PC-3 (cell line): Measurements from ENCODE around the gene CAMTA2. TPM values are rescaled to one million over a fixed set of nuclear protein-coding genes. Genes with fewer than 3 reads are reported as not detected.

Experiments
- ATAC-seq: fragments of 200-7000 bp; cut with Tn5 transposase; 2 replicates; pipeline ENCODE4 v1.9.1; 2020; ENCODE audit warnings: mild to moderate bottlenecking, moderate library complexity
- BruUV-seq: library from RNA; stranded (reverse); fragments of 400-500 nt; replicated peaks from 2 replicates; lab custom pipeline; 2021; lab: Mats Ljungman, UMichigan
- CTCF ChIA-PET: fragments of 300-600 bp; sonication (Branson Sonifier 250); formaldehyde crosslinking; loops from one replicate; lab custom pipeline; 2022; ENCODE audit warnings: antibody characterized with exemption; lab: Charles Lee
- POLR2A ChIA-PET: fragments of 300-600 bp; sonication (Branson Sonifier 250); formaldehyde crosslinking; loops from one replicate; lab custom pipeline; 2022; ENCODE audit warnings: antibody characterized with exemption; ENCODE audit not compliant: unreplicated experiment; lab: Charles Lee
- DNase-seq: peaks from one replicate; pipeline ENCODE4 v3.0.0-alpha.2; 2015
- H2AFZ ChIP-seq: fragments of 300-600 bp; sonication (generic); 2 replicates; pipeline ENCODE4 v1.6.0; 2016; ENCODE audit warnings: antibody characterized with exemption, low read length
- H3F3A ChIP-seq: fragments of 300-600 bp; sonication (generic); one replicate; pipeline ENCODE4 v1.6.0; 2017; ENCODE audit warnings: antibody characterized with exemption, low read length, control low read depth, mild to moderate bottlenecking; ENCODE audit not compliant: unreplicated experiment
- H3K27ac ChIP-seq: fragments of 300-600 bp; sonication (generic); 2 replicates; pipeline ENCODE4 v1.5.1; 2016; ENCODE audit warnings: mild to moderate bottlenecking, low read length
- H3K27me3 ChIP-seq: fragments of 300-600 bp; sonication (generic); 2 replicates; pipeline ENCODE4 v1.6.1; 2016; ENCODE audit warnings: low read length, mixed read lengths
- H3K36me3 ChIP-seq: fragments of 300-600 bp; sonication (generic); 2 replicates; pipeline ENCODE4 v1.6.1; 2016; ENCODE audit warnings: low read depth, mixed run types, low read length, mixed read lengths
- H3K4me1 ChIP-seq: fragments of 300-600 bp; sonication (generic); 2 replicates; pipeline ENCODE4 v1.5.1; 2016; ENCODE audit warnings: low read length; ENCODE audit not compliant: insufficient read depth
- H3K4me2 ChIP-seq: fragments of 300-600 bp; sonication (generic); 2 replicates; pipeline ENCODE4 v1.6.0; 2016; ENCODE audit warnings: low read length
- H3K4me3 ChIP-seq: fragments of 300-600 bp; sonication (generic); 2 replicates; pipeline ENCODE4 v1.5.1; 2016; ENCODE audit warnings: mild to moderate bottlenecking, low read length, mixed read lengths
- H3K79me2 ChIP-seq: fragments of 300-600 bp; sonication (generic); 2 replicates; pipeline ENCODE4 v1.6.1; 2017; ENCODE audit warnings: low read length, mixed read lengths
- H3K9ac ChIP-seq: fragments of 300-600 bp; sonication (generic); 2 replicates; pipeline ENCODE4 v1.6.0; 2016; ENCODE audit warnings: mild to moderate bottlenecking, low read length
- H3K9me2 ChIP-seq: fragments of 300-600 bp; sonication (generic); replicated peaks from 2 replicates; pipeline ENCODE4 v1.6.1; 2016; ENCODE audit warnings: mixed run types, low read length, mixed read lengths
- H3K9me3 ChIP-seq: fragments of 300-600 bp; sonication (generic); 2 replicates; pipeline ENCODE4 v1.6.1; 2016; ENCODE audit warnings: low read length, mixed read lengths
- H4K20me1 ChIP-seq: fragments of 300-600 bp; sonication (generic); 2 replicates; pipeline ENCODE4 v1.6.1; 2016; ENCODE audit warnings: low read length, mixed read lengths
- CTCF ChIP-seq: fragments of 300-600 bp; sonication (generic); conservative IDR thresholded peaks from 2 replicates; pipeline ENCODE4 v1.5.1; 2017; ENCODE audit warnings: antibody characterized with exemption, low read depth, mild to moderate bottlenecking, low read length
- EZH2 ChIP-seq: fragments of 300-600 bp; sonication (generic); IDR thresholded peaks from one replicate; pipeline ENCODE4 v1.6.1; 2017; ENCODE audit warnings: antibody characterized with exemption, mild to moderate bottlenecking, low read length; ENCODE audit not compliant: unreplicated experiment
- EZH2phosphoT487 ChIP-seq: fragments of 300-600 bp; sonication (generic); IDR thresholded peaks from 2 replicates; pipeline ENCODE4 v1.6.1; 2018; ENCODE audit warnings: mild to moderate bottlenecking, antibody characterized with exemption, low read length, borderline replicate concordance
- intact Hi-C: fragments of 100-400 bp; cut with micrococcal nuclease; formaldehyde crosslinking; loops from 2 replicates; pipeline ENCODE4 v1.9.0; 2023
- total RNA-seq: library from RNA; depleted of rRNA; stranded (reverse); fragments of >200 nt; gene quantifications from 2 replicates; pipeline ENCODE4 v1.2.3, GENCODE V29; 2014

The CAMTA2 gene
- total RNA-seq, 1 experiment from 2014 or later = 6.2 TPM

GRCh38 chr17:4982305-4982704 is 5.2 kb downstream of the CAMTA2 start:
- ChIA-PET POLR2A (no interaction called here), CTCF (no interaction called here)
- Histone ChIP-seq H3K4me3 (no peak overlapping the region), H3F3A (no peaks in the 10 kb centered on the region), H3K4me2 (no peak overlapping the region), H2AFZ (no peak overlapping the region), H3K27ac (no peak overlapping the region), H3K4me1 (peaks cover 9% of the 10 kb centered on the region; the same call in 1 of the 2 replicates), H3K9me2 (no peaks in the 10 kb centered on the region), H3K79me2 (peaks cover 7% of the 10 kb centered on the region; the same call in 1 of the 2 replicates), H4K20me1 (no peaks in the 10 kb centered on the region), H3K9ac (no peak overlapping the region), H3K9me3 (no peaks in the 10 kb centered on the region), H3K27me3 (no peaks in the 10 kb centered on the region), H3K36me3 (peaks cover 3% of the 10 kb centered on the region)
- no peak for ATAC-seq
- TF ChIP-seq CTCF (no peak), EZH2phosphoT487 (no peak), EZH2 (no peak)
- no TSS peak for BruUV-seq
- no peak for DNase-seq
- intact Hi-C loops = no loop called here

- peak; percentile 37; the same call in 1 of the 2 replicates for ATAC-seq
- peak; percentile 71 for TF ChIP-seq CTCF
- TF ChIP-seq EZH2phosphoT487 = no peak
- Histone ChIP-seq H3K4me2 (no peak overlapping the region), H3K36me3 (peaks cover 3% of the 10 kb centered on the region), H3K4me3 (no peak overlapping the region), H3K4me1 (no peaks in the 10 kb centered on the region), H3K9me3 (no peaks in the 10 kb centered on the region), H3K9me2 (no peaks in the 10 kb centered on the region), H3K9ac (no peak overlapping the region), H3K79me2 (peaks cover under 1% of the 10 kb centered on the region; the same call in 1 of the 2 replicates), H4K20me1 (no peaks in the 10 kb centered on the region), H3K27ac (no peak overlapping the region), H3K27me3 (no peaks in the 10 kb centered on the region), H2AFZ (no peak overlapping the region), H3F3A (no peaks in the 10 kb centered on the region)
- ChIA-PET CTCF (interaction anchor here (0.6 kb wide), 1 partner anchor 83 kb away, joined by 4 read pairs; no protein-coding TSS in a partner anchor), POLR2A (no interaction called here)
- intact Hi-C loops = loop anchor here (1.0 kb wide), 1 partner anchor 82 kb away; no protein-coding TSS in a partner anchor
- DNase-seq = peak; percentile 65
- no TSS peak for BruUV-seq
These were observed 6.7 kb downstream of the CAMTA2 start for GRCh38 chr17:4980644-4981216.

- Histone ChIP-seq H3F3A (no peaks in the 10 kb centered on the region), H3K9ac (no peak overlapping the region), H3K36me3 (peaks cover 3% of the 10 kb centered on the region), H2AFZ (no peak overlapping the region), H3K9me2 (no peaks in the 10 kb centered on the region), H3K79me2 (no peaks in the 10 kb centered on the region), H3K27ac (no peak overlapping the region), H3K9me3 (no peaks in the 10 kb centered on the region), H3K4me1 (no peaks in the 10 kb centered on the region), H3K27me3 (no peaks in the 10 kb centered on the region), H4K20me1 (no peaks in the 10 kb centered on the region), H3K4me2 (no peak overlapping the region), H3K4me3 (no peak overlapping the region)
- DNase-seq (no peak), ATAC-seq (no peak)
- CTCF ChIA-PET = no interaction called here
- TF ChIP-seq EZH2 = no peak
- TF ChIP-seq CTCF = no peak
- TF ChIP-seq EZH2phosphoT487 = no peak
- intact Hi-C loops = no loop called here
- BruUV-seq = no TSS peak
- POLR2A ChIA-PET = no interaction called here
These were observed 8.7 kb downstream of the CAMTA2 start for GRCh38 chr17:4978726-4979125.
